GM19455 (cell line): ENCODE data around the gene SNX25.

Experiments
- ATAC-seq: cut with Tn5 transposase; IDR thresholded peaks from one replicate; pipeline ENCODE4 v1.9.1; 2021; ENCODE audit not compliant: unreplicated experiment

SNX25 gene

GRCh38 chr4:185370268-185370949 is 161.0 kb downstream of the SNX25 start:
- no peak for ATAC-seq

- no peak for ATAC-seq
These were observed 162.3 kb downstream of the SNX25 start for GRCh38 chr4:185371702-185372101.

GRCh38 chr4:185374027-185374426 is 164.6 kb downstream of the SNX25 start:
- no peak for ATAC-seq

GRCh38 chr4:185374573-185374972 is 165.2 kb downstream of the SNX25 start:
- no peak for ATAC-seq

- ATAC-seq: no peak
These were observed 168.9 kb downstream of the SNX25 start for GRCh38 chr4:185378264-185378663.

GRCh38 chr4:185379326-185380295 is 170.2 kb downstream of the SNX25 start:
- ATAC-seq: no peak

- ATAC-seq: no peak
These were observed 170.9 kb downstream of the SNX25 start for GRCh38 chr4:185380320-185380719.

GRCh38 chr4:185381288-185382196 is 172.1 kb downstream of the SNX25 start:
- no peak for ATAC-seq

GRCh38 chr4:185382754-185383153 is 173.4 kb downstream of the SNX25 start:
- ATAC-seq: no peak

GRCh38 chr4:185383451-185383850 is 174.1 kb downstream of the SNX25 start:
- no peak for ATAC-seq

- no peak for ATAC-seq
These were observed 174.7 kb downstream of the SNX25 start for GRCh38 chr4:185384061-185384460.

- ATAC-seq: no peak
These were observed 175.5 kb downstream of the SNX25 start for GRCh38 chr4:185384930-185385331.

GRCh38 chr4:185387957-185388356 is 178.6 kb downstream of the SNX25 start:
- ATAC-seq: no peak

- no peak for ATAC-seq
These were observed 181.5 kb downstream of the SNX25 start for GRCh38 chr4:185390941-185391340.

- ATAC-seq: no peak
These were observed 182.8 kb downstream of the SNX25 start for GRCh38 chr4:185392156-185392555.

- ATAC-seq: no peak
These were observed 185.3 kb downstream of the SNX25 start for GRCh38 chr4:185394568-185395237.

GRCh38 chr4:185395238-185395955 is 186.0 kb downstream of the SNX25 start, which contains the start of gene LRP2BP:
Gene LRP2BP (minus strand): TSS chr4:185395924. CDS start chr4:185378186, 17,738 bp downstream.
- no peak for ATAC-seq

GRCh38 chr4:185395956-185396723 is 186.7 kb downstream of the SNX25 start:
- ATAC-seq: peak; percentile 80
